Endothelial cell of umbilical vein (primary cell): ENCODE measurements around the gene C20orf141. TPM values are rescaled to one million over a fixed set of nuclear protein-coding genes. Genes with fewer than 3 reads are reported as not detected.

Source experiments
- BruUV-seq: library from RNA; stranded (reverse); fragments of 400-500 nt; replicated peaks from 2 replicates; lab custom pipeline; 2021; lab: Mats Ljungman, UMichigan
- CTCF ChIA-PET: fragments of 300-600, 350-600 bp; sonication (Branson Sonifier 250); formaldehyde crosslinking; loops from one replicate; lab custom pipeline; 2021; ENCODE audit warnings: antibody characterized with exemption, inconsistent platforms; lab: Charles Lee
- POLR2A ChIA-PET: fragments of 300-600, 350-600 bp; sonication (Branson Sonifier 250); formaldehyde crosslinking; loops from one replicate; lab custom pipeline; 2021; ENCODE audit warnings: antibody characterized with exemption, inconsistent platforms; lab: Charles Lee
- DNase-seq: peaks from one replicate; pipeline ENCODE4 v3.0.0-alpha.2; 2011; ENCODE audit warnings: low read depth, low spot score
- FAIRE-seq: peaks from 2 replicates; lab custom pipeline; 2011; peaks lifted over from hg19 to GRCh38; lab: Jason Lieb, UNC
- H2AFZ ChIP-seq: 2 replicates; pipeline ENCODE4 v1.6.0; 2012; ENCODE audit warnings: low read depth, low read length, control low read depth, inconsistent platforms
- H3K27ac ChIP-seq: 2 replicates; pipeline ENCODE4 v1.5.1; 2011; ENCODE audit warnings: low read depth, mild to moderate bottlenecking, control low read depth, low read length, moderate library complexity; ENCODE audit not compliant: insufficient read depth
- H3K27me3 ChIP-seq, 2 experiments: 2 replicates each; pipeline versions ENCODE4 v1.6.0 to v1.6.1; 2011; ENCODE audit warnings: low read length in 2 of 2, mixed read lengths in 1 of 2; ENCODE audit not compliant: control insufficient read depth in 2 of 2, insufficient read depth in 2 of 2
- H3K36me3 ChIP-seq, 2 experiments: 2 replicates in 1 of 2; 3 replicates in 1 of 2; pipeline ENCODE4 v1.5.1; 2011; ENCODE audit warnings: low read length in 2 of 2, mild to moderate bottlenecking in 1 of 2, moderate library complexity in 1 of 2; ENCODE audit not compliant: control insufficient read depth in 2 of 2, insufficient read depth in 2 of 2; ENCODE audit errors: extremely low read depth in 1 of 2
- H3K4me1 ChIP-seq: 3 replicates; pipeline ENCODE4 v1.5.1; 2011; ENCODE audit warnings: mild to moderate bottlenecking, low read length; ENCODE audit not compliant: control insufficient read depth, insufficient read depth; ENCODE audit errors: extremely low read depth
- H3K4me2 ChIP-seq: 2 replicates; pipeline ENCODE4 v1.6.1; 2011; ENCODE audit warnings: low read length, control low read depth, mixed read lengths; ENCODE audit not compliant: insufficient read depth
- H3K4me3 ChIP-seq, 3 experiments: fragments of 200-600 bp in 1 of 3; sonication (generic), shearing (Covaris generic) in 1 of 3; replicated peaks in 1 of 3; 2 replicates each; pipeline ENCODE4 v1.5.1; 2011 to 2016; ENCODE audit warnings: control low read depth in 3 of 3, low read length in 3 of 3, mild to moderate bottlenecking in 2 of 3, inconsistent platforms in 1 of 3, low read depth in 1 of 3, moderate library complexity in 1 of 3; ENCODE audit not compliant: insufficient read depth in 1 of 3
- H3K79me2 ChIP-seq: 2 replicates; pipeline ENCODE4 v1.6.0; 2012; ENCODE audit warnings: low read length, inconsistent platforms; ENCODE audit not compliant: control insufficient read depth, insufficient read depth
- H3K9ac ChIP-seq: replicated peaks from 2 replicates; pipeline ENCODE3; 2011; ENCODE audit warnings: low read length, control low read depth; ENCODE audit not compliant: insufficient read depth; ENCODE audit errors: extremely low read depth
- H3K9me1 ChIP-seq: replicated peaks from 3 replicates; pipeline ENCODE4 v1.6.0; 2011; ENCODE audit warnings: mild to moderate bottlenecking, low read length; ENCODE audit not compliant: control insufficient read depth, insufficient read depth; ENCODE audit errors: extremely low read depth
- H3K9me3 ChIP-seq: replicated peaks from 2 replicates; pipeline ENCODE4 v1.5.1; 2012; ENCODE audit warnings: low read length, inconsistent platforms; ENCODE audit not compliant: control insufficient read depth, insufficient read depth
- H4K20me1 ChIP-seq: replicated peaks from 2 replicates; pipeline ENCODE3; 2011; ENCODE audit warnings: mild to moderate bottlenecking, low read length; ENCODE audit not compliant: control insufficient read depth, insufficient read depth; ENCODE audit errors: extremely low read depth
- CTCF ChIP-seq, 2 donors: IDR thresholded peaks; 1 replicate in 1 of 2; 2 replicates in 1 of 2; pipeline ENCODE4 v1.5.1; 2011; ENCODE audit warnings: low read length in 2 of 2, mild to moderate bottlenecking in 2 of 2, moderate library complexity in 2 of 2, control low read depth in 1 of 2, inconsistent platforms in 1 of 2, low read depth in 1 of 2; ENCODE audit not compliant: insufficient read depth in 1 of 2; ENCODE audit errors: extremely low read depth in 1 of 2
- EZH2 ChIP-seq: IDR thresholded peaks from 2 replicates; pipeline ENCODE4 v1.6.1; 2012; ENCODE audit warnings: borderline replicate concordance, low read depth, mild to moderate bottlenecking, moderate library complexity, low read length, inconsistent platforms; ENCODE audit not compliant: severe bottlenecking
- FOS ChIP-seq: IDR thresholded peaks from 2 replicates; pipeline ENCODE4 v1.6.1; 2011; ENCODE audit warnings: mild to moderate bottlenecking, low read length, moderate library complexity, borderline replicate concordance; ENCODE audit not compliant: insufficient read depth
- GATA2 ChIP-seq: IDR thresholded peaks from 2 replicates; pipeline ENCODE4 v1.7.0; 2011; ENCODE audit warnings: low read depth, mild to moderate bottlenecking, moderate library complexity, mixed read lengths, low read length; ENCODE audit not compliant: insufficient read length, insufficient read depth
- JUN ChIP-seq: IDR thresholded peaks from 2 replicates; pipeline ENCODE4 v1.6.1; 2011; ENCODE audit warnings: borderline replicate concordance, low read depth; ENCODE audit not compliant: insufficient read length, insufficient read depth
- MAX ChIP-seq: IDR thresholded peaks from 2 replicates; pipeline ENCODE4 v1.6.1; 2011; ENCODE audit not compliant: insufficient read depth, insufficient read length
- MYC ChIP-seq: IDR thresholded peaks from one replicate; pipeline ENCODE4 v1.6.1; 2011; ENCODE audit warnings: mild to moderate bottlenecking, low read depth, low read length
- POLR2A ChIP-seq: IDR thresholded peaks from 2 replicates; pipeline ENCODE4 v1.6.1; 2012; ENCODE audit warnings: low read depth, mild to moderate bottlenecking, control low read depth, low read length
- POLR2AphosphoS5 ChIP-seq: IDR thresholded peaks from 2 replicates; pipeline ENCODE4 v1.6.1; 2012; ENCODE audit warnings: low read depth, mild to moderate bottlenecking, control low read depth, low read length, moderate library complexity; ENCODE audit not compliant: insufficient read depth
- dilution Hi-C: fragments of 300-500 bp; cut with MboI; formaldehyde crosslinking; loops from one replicate; pipeline ENCODE4 v1.15.0; 2019; ENCODE audit warnings: low sequenced_read_pairs; ENCODE audit not compliant: extremely low pct_ligation_motif_present
- intact Hi-C: fragments of 100-400 bp; cut with micrococcal nuclease; formaldehyde crosslinking; loops from one replicate; pipeline ENCODE4 v1.10.0; 2022
- polyA plus RNA-seq, 4 experiments: library from polyadenylated mRNA; depleted of rRNA in 3 of 4; stranded (reverse) in 3 of 4; unstranded in 1 of 4; fragments of >200 nt; gene quantifications; 2 replicates each; pipeline versions ENCODE4 v1.2.1 to v1.2.3, GENCODE V29; 2011 to 2012; ENCODE audit warnings: missing spikeins in 1 of 4
- total RNA-seq: library from RNA; stranded (reverse); gene quantifications from 2 replicates; pipeline ENCODE4 v1.2.3, GENCODE V29; 2021

The C20orf141 gene
- total and polyA plus RNA-seq, 2 donors (not counting 3 experiments of a cell fraction or from before 2014, with no cell fraction given) = not detected

- ChIA-PET CTCF (interaction anchor here (1.7 kb wide), 1 partner anchor 93 kb away, joined by 4 read pairs; no protein-coding TSS in a partner anchor), POLR2A (no interaction called here)
- H2AFZ ChIP-seq = no peak overlapping the region
- no peak overlapping the region for H3K4me3 ChIP-seq
- H3K79me2 ChIP-seq = peaks cover 3% of the 10 kb centered on the region
- H4K20me1 ChIP-seq = no peaks in the 10 kb centered on the region
- H3K9me3 ChIP-seq = no peaks in the 10 kb centered on the region
- no peak for DNase-seq
- no peaks in the 10 kb centered on the region for H3K36me3 ChIP-seq
- H3K27me3 ChIP-seq = no peaks in the 10 kb centered on the region
- dilution Hi-C loops (no loop called here), intact Hi-C loops (no loop called here)
- peaks cover 4% of the 10 kb centered on the region for H3K4me1 ChIP-seq
- no peak overlapping the region for H3K4me2 ChIP-seq
- FAIRE-seq = no peak
- H3K9me1 ChIP-seq = no peaks in the 10 kb centered on the region
- no peak overlapping the region for H3K9ac ChIP-seq
- H3K27ac ChIP-seq = no peak overlapping the region
- BruUV-seq = no TSS peak
- TF ChIP-seq CTCF (IDR thresholded peaks at IDR 0.05; ENCODE audit: extremely low read depth in 1 of 2, insufficient read depth in 1 of 2, low read depth in 1 of 2, low read length in 2 of 2) = no peak
- no peak for TF ChIP-seq EZH2
- TF ChIP-seq POLR2A = no peak
- TF ChIP-seq POLR2AphosphoS5 = no peak
- no peak for TF ChIP-seq MYC
- no peak for TF ChIP-seq MAX
- no peak for TF ChIP-seq FOS
- no peak for TF ChIP-seq JUN
- TF ChIP-seq GATA2 = no peak
Measured at GRCh38 chr20:2845607-2846006, 30.8 kb downstream of the C20orf141 start.
